ENCODE results near the gene UTS2B.

The UTS2B gene

DNA sequence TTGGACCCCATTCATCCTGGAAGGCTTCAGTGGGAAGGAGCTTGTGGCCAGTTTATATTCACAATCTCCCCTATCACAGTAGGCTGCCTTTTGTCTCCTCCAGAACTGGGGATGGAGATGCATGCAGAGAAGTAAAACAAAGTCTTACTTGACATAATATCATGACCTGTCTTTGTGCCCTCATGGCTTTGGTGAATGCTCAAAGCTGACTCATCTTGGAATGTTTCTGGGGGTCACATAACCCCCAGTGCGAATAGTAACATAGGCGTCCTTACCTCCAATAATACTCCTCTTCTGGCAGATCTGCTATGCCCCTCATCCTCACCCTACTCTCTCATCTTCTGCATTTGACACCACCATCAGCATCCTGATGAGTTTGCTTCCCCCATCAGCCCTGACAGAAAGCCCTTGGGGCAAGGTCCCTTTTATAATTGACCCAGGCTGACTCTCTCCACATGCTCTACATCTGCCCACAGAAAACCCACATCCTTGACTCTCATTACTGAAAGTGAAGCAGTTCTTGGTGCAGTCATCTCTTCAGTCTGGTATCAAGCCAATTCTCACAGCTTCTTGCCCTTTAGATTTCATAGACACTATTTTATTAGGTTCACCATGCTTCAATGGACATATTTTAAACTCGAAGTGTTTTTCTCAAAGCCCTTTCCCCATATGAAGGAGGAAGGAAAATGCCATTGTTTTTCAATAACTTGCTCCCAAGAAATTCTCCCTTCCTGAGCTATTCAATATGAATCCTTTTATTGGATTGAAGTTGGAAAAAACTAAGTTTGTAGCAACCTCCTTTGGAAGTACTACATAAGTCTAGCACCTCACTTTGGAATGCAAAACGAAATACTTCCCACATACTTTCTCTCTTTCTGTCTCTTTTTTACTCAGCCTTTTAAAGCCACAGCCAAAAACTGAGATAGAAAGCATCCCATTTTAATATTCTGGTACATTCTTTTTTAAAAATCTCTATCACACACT, 94.7 kb downstream of the UTS2B start:
- no peak for DNase-seq

DNA sequence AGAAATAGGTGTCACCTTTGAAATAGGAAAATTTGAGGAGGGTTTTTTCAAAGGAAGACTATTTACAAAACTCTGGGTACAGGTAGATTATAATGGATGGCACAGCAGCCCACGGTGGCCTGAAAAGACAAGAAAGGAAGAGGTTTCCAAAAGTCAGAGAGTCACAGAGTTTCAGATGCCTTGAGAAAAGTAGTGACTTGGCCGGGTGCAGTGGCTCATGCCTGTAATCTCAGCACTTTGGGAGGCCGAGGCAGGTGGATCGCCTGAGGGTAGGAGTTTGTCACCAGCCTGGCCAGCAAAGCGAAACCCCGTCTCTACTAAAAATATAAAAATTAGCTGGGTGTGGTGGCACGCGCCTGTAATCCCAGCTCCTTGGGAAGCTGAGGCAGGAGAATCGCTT, 96.1 kb downstream of the UTS2B start:
- DNase-seq = no peak

- DNase-seq = no peak
These were observed 102.8 kb downstream of the UTS2B start for GRCh38 chr3:191227541-191227940.

DNA sequence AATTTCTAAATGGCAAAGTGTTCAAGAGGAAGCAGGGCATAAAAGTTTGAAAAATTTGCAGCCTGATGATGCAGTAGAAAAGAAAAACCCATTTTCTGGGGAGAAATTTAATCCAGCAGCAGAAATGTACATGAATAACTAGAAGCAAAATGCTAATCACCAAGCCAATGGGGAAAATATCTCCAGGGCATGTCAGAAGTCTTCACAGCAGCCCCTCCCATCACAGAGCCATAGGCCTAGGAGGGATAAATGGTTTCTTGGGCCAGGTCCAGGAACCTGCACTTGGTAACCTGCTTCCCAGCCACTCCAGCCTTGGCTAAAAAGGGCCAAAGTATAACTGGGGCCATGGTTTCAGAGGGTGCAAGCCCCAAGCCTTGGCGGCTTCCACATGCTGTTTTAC, 108.7 kb downstream of the UTS2B start:
- no peak for DNase-seq

DNA sequence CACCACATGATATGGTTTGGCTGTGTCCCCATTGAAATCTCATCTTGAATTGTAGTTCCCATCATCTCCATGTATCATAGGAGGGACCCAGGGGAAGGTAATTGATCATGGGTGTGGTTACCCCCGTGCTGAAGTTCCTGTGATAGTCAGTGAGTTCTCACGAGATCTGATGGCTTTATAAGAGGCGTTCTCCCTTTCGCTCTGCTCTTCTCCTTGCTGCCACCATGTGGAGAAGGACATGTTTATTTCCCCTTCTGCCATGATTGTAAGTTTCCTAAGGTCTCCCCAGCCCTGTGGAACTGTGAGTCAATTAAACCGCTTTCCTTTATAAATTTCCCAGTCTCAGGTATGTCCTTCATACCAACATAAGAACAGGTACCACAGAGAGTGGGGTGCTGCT, 109.4 kb downstream of the UTS2B start:
- no peak for DNase-seq

- DNase-seq = no peak
These were observed 113.0 kb downstream of the UTS2B start for GRCh38 chr3:191217301-191217700.

All from stimulated activated CD4-positive, alpha-beta T cell treated with anti-CD3 and anti-CD28 coated beads, Interleukin-15, amount 100 ng/mL, for 24 hours (primary cell).